Panc1 (cell line): ENCODE measurements around the gene SLC8A1.

Experiments used
- CTCF ChIP-seq: fragments of 450-650 bp; IDR thresholded peaks from 2 replicates; pipeline ENCODE4 v1.5.1; 2017; ENCODE audit warnings: mild to moderate bottlenecking
- POLR2AphosphoS5 ChIP-seq: IDR thresholded peaks from 2 replicates; pipeline ENCODE4 v1.6.1; 2012; ENCODE audit warnings: mild to moderate bottlenecking, low read depth, low read length, moderate library complexity
- SIN3A ChIP-seq: IDR thresholded peaks from 2 replicates; pipeline ENCODE4 v1.6.1; 2012; ENCODE audit warnings: low read depth, mild to moderate bottlenecking, low read length, moderate library complexity, borderline replicate concordance; ENCODE audit not compliant: insufficient read depth

- TF ChIP-seq CTCF, result no peak
- TF ChIP-seq SIN3A, result no peak
- TF ChIP-seq POLR2AphosphoS5, result no peak
Measured at GRCh38 chr2:40178171-40178778, 273.6 kb downstream of the SLC8A1 start.
